C1 segment of cervical spinal cord (tissue), 14 donors: ENCODE results near the gene PDZRN3.
"Not testable (repeated sequence)": the region's sequence is repeated elsewhere in the genome, so short reads cannot be mapped to it uniquely, and the experiment has no call there.

ENCODE experiments used
- DNase-seq, 14 donors: peaks; one replicate each; lab custom pipeline; 2025; lab: John Stamatoyannopoulos, UW

The PDZRN3 gene

DNA sequence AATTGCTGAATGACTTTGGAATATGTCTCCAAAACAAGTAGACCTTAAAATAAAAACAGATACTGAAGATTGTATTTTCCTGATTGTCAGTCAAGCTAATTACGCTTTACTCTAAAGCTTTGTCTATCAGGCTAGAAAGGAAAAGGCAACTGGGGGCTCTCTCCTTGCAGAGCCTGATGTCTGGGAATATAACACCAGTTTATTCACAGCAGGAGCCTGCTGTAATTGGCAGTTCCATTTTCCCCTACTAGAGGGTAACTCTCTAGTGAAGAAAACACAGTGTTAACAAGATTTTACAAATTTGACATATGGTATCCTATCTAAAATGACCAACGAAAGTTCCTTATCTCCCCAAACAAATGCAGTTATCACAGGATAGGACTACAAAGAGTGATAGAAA, 158.8 kb downstream of the PDZRN3 start:
- no peak for DNase-seq

DNA sequence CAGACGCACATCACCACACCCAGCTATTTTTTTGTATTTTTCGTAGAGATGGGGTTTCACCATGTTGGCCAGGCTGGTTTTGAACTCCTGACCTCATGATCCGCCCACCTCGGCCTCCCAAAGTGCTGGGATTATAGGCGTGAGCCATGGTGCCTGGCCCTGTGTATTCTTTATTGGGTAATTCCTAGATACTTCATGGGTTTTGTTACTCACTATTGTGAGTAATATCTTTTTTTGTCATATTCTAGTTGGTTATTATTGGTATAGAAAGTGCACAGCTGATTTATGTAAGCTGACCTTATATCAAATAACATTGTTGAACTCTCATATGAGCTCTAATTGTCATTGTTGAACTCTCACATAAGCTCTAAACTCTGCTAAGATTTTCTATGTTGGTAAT, 160.6 kb downstream of the PDZRN3 start:
- DNase-seq = not testable (repeated sequence)

DNA sequence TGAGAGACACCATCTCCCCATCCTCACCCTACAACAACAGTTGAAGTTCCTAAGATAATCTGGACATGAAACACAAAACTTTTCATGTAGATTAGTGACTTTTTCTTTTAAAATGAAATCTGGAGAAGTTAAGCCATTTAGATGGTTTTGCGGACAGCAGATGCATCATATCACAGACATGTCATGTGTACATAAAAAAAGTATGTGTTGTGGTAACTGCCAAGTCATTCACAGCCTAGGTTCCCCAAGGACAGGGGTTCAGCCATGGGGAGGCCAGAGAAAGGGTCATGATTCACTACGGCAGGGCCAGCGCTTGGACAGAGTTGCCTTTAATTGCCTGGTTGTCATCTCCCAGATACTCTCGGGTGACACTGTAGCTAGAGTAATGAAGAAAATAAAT, 163.2 kb downstream of the PDZRN3 start:
- no peak for DNase-seq

DNA sequence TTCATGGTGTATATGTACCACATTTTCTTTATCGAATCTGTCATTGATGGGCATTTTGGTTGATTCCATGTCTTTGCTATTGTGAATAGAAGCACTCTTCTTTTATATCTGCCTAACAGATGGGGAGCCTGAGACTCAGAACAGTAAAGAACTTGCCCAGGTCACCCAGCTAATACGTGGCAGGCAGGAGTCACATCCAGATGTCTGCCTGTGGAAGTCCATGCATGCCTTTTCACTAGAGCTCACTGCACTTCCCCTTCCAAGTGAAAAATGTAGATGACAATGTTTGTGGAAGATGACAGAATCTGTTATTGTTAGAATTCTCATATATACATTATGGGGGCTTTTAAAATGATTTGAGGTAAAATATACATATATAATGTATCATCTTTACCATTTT, 165.0 kb downstream of the PDZRN3 start:
- no peak for DNase-seq

DNA sequence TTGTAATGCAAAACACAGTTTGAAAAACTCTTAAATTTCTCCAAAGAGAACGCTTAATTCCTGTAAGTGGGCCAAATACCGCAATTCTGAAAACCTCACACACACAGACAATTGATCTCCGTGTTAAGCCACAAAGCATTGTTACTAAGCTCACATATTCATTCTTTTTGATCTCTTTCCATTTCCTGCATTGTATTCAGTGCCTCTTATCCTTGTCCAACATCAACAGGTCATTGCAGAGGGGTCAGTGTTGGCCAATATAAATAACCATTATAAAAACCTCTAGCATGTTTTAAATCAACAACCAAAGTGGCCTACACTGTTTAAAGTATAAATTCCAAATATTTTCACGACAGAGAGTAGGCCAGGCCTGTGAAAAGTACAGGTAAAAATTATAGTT, 171.1 kb downstream of the PDZRN3 start:
- DNase-seq = no peak

DNA sequence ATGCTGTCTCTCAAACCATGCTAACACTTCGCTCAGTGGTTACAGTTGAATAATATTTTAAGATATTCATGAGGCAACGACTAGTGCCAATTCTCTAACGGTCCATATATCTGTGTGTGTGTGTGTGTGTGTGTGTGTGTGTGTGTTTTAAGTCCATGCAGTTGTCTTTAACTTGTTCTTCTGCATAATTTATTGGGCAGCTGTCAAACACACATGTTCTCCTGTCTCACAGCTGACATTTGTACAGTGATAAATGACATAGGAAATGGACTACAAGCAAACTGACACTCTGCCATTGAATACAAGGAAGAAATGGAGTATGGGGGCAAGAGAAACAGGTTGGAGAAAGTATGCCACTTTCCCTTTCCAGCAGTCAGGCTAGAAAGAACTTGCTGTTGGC, 172.0 kb downstream of the PDZRN3 start:
- DNase-seq = no peak

DNA sequence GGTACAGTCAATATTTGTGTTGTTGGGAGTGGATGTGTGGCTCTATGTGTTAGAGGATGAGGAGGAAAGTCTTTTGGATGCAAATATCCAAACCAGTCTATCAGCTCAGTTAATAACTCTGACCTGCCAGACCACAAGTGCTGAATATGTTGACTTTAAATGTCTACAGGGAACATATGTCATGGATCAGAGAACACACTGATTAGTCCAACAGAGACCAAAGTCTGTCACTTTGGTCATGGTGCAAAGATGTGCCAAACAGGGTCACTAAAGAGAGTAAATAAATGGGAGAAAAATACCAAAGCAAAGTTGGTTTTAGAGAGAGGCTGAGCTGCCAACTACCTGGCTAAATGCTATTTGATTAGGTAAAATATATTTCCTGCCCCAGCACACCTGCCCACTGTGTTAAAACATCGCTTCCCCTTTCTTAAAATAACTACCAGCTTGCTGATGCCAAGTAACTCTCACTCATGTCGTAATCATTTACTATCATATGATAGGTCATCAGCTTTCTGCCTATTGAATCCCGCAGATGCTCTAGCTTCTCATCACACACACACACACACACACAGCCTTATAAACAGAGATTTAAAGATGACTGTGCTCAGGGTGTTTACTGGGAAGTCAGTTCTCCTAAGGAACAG, 173.3 kb downstream of the PDZRN3 start:
- no peak for DNase-seq

DNA sequence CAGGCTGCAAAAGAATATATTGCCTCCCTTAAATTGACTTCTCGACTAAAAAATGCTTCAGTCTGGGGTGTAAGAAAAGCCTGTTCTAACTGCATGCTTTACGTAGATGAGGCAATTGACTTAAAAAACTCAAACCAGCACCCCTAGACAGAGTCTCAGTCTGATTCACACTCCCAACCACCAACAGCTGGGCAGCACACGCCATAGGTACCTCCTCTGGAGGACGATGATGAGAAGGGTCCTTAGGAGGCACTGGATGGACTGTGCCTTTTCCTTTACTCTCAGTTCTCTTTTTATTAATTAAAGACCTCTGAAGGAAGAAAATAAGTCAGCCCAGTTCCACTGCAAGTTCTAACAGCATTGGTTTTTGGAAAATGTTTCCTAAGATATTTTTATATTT, 175.0 kb downstream of the PDZRN3 start:
- DNase-seq = no peak

DNA sequence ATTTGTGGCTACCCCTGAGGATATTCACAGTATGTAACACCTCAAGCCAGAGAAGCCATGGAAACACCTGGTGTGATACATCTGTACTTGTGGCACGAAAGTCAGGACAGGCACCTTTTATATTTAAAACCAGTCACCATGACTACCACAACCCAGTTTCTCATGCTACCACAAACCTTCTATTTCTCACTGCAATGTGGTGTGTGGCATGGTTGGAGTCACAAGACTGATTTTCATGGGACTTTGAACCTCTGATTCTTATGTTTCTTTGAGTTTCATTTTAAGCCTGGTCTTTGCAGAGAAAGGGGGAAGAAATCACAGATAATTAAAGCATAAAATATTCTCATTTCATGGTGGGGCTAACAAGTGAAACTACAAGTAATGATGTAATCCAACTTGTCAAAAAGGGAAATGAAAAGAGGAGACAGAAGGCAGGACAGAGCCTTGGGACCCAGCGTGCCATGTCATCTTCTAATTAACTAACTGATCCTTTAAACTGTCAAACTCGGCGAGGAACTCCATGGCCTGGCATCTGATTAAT, 175.9 kb downstream of the PDZRN3 start:
- no peak for DNase-seq

DNA sequence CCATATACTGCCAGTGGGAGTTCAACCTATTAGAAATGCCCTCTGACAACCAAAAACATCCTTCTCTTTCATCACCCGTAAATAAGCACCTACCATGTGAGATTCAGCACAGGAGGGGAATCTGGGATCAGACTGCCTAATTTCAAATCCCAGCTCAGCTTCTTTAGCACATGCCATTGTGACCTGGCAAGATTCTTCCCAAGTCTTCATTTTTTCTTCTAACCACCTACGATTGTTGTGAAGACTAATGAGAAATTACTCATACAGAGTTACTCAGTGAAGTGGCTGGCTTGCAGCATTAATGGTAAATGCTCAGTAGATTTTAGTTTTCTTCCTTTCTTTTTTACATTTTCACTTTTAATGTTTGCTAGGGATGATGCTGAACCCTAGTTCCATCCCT, 176.7 kb downstream of the PDZRN3 start:
- no peak for DNase-seq

DNA sequence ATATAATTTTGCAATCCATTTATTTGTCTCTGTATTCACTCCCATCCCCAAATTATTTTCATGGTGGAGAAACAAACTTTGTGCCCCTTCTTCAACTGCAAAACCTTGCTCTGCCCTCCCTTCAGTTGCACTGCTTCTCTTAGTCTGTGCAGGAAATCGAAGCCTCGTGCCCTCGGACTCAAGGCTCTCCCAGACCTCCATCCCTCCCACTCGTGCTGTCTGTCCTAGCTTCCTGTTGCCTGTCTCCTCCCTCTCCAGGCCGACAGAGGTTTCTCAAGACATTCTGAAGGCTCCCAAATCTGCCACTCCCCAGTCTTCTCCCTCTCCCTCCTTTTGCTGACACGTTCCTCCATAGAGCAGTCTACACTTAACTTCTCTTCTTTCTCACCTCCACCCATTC, 177.6 kb downstream of the PDZRN3 start:
- DNase-seq = no peak

DNA sequence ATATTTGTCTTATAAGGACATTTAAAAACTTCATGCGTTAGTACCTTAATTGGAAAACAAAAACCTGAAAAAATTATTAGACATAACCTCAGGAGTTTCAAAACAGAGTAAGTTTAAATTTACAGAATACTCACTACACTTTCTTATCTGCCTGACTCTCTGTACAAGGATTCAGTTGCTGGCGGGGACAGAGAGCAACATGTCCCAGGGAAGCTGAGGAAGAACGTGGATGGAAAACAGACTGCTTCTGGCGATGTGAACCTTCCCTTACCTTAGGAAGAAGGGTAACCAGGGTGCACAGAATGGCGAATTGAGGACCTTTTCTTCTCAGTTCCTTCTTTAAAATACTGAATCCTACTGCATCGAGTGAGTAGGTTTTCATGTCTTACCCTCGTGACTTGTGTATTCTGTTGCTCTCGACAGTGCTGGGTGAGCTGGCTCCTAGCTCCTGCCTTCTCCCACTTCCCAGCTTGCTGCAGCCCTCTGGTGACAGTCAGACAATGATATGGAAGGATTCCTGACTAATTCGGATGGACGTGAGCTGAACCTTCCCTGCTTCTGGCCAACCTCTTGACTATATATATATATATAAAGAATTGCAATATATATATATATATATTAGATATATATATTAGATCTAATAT, 178.2 kb downstream of the PDZRN3 start:
- DNase-seq = no peak

DNA sequence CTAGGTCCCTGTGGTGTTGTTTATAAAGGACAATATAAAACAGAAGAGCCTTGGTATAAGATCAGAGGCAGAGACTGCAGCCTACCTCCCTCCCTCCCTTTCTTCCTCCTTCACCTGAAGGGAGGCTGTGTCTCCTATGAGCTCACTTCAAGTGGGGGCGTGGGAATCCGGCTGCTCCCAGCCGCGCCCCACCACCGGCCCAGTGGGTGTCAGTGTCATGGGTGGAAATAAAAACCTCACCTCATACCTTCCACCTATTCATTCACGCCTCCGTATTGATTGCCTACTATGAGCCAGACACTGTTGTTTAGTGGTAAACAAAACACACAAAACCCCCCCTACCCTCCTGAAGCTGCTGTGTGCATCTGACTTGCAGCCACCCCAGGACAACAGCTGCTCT, 181.9 kb downstream of the PDZRN3 start:
- no peak for DNase-seq

DNA sequence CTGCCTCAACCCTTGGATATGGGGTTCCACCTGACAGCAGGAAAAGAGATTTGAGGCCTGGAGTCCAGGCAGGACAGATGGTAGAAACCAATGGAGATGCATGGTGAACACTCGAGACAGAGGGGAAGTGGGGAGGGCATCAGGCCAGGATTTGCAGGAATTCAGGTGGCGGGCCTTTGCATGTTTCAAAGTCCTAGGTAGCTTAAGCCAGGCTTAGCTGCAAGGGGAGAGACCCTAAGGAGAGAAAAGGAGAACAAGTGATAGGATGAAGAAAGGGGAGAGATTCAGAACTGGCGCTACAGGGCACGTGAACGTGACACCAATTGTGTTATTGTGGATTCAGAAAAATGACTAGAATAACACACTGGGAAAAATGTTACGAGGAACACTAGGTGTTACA, 182.6 kb downstream of the PDZRN3 start:
- DNase-seq = no peak

DNA sequence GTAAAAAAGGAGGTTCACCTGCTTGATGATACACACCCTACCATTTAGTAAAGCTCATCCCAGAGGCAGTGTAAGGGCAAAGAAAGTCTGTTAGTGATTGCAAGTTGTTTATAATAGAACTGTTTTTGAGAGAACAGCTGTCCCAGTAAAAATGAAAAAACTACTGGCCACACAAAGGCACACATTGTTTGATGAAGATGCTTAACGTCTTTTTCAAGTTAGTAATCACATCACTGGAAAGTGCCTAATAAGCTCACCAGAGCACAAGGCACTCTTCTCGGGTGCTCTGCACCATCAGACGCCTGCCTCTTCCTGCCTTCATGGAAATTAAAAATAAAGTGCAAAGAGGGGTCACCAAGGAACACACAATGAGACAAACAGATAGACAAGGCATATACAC, 186.9 kb downstream of the PDZRN3 start:
- DNase-seq = no peak

DNA sequence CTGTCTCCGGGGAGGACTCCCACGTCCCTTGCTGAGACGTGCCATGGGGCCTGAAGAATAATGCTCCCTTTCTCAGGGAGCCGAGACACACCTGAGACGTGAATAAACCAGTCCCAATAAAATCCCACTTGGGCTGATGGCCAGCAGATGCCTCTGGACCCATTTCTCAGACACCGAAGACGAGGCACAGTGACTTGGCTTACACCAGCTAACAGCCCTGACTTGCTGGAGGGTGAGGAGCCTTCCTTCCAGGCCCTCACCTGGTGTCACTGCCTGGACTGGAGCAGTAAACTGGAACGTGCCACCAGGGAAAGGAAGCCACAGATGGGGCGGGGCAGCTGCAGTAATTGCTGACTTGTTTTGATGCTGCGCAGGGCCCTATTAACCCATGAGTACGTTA, 189.7 kb downstream of the PDZRN3 start:
- DNase-seq = no peak

DNA sequence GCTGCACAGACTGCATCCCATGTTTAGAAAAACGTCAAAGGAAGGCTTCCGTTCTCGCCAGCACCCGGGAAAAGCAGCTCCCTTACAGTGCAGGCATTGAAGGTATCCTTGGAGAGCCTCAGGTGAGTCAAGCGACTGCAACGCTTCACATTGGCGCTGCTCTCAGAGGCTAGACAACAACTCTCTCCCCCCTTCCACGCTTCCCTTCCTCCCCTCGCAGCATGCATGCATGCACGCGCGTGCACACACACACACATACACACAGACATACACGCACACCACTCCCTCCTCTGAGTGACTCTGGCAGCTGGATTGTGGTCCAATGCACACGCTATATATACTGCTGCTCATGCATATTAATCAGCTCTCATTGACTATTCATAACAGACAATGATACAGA, 191.1 kb downstream of the PDZRN3 start:
- DNase-seq = no peak

DNA sequence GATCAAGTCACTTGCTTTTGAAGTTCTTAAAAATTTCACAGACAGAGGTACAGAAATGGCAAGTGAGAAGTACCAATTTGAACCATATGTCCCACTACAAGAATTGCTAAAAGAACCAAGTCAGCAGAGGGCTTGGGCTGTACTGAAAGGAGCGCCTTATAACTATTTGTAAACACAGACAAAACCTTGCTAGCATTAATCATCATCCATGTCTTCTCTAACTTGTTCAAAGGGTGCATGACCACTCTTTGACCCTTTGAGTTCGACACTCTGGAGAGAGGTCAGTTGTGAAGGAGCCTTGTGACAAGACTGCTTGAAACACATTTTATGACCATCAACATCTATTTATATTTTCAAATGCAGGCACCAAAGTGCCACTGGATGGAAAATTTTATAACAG, 191.7 kb downstream of the PDZRN3 start:
- no peak for DNase-seq

DNA sequence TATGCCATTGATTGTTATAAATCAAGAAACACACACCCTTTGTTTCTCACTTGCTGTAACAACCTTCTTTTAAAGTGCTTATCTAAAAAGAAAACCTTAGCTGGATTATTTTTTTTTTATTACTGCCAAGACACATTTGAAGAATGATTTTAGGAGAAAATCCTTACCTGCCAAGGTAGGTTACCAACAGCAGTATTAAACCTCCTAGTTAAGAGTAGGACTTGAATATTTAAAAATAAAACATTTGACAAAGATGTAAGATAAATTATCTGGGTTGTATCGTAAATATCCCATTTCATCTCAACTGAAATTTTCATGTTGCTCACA, 192.1 kb downstream of the PDZRN3 start:
- no peak for DNase-seq

DNA sequence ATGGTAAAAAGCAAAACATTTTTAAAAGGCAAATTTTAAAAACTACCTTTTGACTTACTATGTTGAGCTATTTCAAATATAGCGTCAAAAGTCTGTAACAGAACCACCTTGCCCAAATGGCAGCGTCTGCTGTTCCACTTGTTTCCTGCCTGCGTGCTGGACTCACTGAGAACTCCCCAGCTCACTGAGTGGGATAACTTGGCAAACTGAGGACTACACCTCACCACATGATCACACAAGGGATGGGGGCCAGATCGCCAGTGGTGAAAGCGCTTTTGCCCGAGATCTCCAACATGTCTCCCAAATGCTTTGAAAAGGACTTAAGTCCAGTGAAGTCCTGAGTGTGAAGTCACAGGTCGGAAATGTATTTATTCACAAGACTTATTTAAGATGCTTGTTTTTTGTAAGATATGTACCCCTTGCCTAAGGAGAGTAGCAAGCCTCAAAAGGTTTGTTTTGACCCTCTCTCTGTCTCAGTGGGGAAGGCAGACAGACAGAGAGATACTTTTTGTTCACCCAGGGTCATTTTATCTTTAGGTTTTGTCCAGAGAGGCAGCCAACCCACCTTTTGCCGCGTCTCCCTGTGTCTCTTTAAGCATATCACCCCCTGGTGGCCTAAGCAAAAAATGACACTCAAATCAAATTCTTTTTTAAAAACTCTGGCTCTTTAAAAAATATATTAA, 192.6 kb downstream of the PDZRN3 start:
- DNase-seq = no peak

DNA sequence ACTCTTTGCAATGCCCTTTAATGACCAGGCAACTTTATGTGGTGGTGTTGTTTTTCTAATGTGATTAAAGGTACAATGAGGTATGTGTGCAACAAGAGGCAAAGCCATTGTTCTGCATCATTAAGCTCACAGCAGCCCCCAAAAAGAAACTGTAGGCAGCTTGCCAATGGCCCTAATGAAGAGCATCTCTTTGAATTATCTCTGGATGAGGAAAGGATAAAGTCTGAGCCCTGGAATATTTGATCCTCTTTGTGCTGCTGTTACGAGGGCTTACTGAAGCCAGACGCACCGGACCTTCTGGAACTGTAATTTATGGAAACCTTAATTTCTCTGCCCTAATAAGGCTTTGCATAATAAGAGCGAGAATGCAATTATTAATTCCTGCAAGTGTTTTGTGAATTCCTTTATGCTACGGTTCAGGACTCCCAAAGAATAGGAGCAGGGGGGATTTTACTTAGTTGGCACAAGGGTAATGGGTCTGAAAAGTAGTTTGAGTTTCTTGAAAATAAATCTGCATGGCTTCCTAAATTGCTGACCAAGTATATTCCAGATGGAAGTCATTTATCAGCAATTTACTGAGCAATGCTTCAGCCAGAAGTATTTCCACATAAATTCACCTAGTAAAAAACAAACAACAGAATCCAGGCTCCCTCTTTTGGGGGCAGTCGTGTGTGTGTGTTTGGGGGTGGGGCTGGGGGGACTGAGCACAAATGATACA, 193.4 kb downstream of the PDZRN3 start:
- no peak for DNase-seq

DNA sequence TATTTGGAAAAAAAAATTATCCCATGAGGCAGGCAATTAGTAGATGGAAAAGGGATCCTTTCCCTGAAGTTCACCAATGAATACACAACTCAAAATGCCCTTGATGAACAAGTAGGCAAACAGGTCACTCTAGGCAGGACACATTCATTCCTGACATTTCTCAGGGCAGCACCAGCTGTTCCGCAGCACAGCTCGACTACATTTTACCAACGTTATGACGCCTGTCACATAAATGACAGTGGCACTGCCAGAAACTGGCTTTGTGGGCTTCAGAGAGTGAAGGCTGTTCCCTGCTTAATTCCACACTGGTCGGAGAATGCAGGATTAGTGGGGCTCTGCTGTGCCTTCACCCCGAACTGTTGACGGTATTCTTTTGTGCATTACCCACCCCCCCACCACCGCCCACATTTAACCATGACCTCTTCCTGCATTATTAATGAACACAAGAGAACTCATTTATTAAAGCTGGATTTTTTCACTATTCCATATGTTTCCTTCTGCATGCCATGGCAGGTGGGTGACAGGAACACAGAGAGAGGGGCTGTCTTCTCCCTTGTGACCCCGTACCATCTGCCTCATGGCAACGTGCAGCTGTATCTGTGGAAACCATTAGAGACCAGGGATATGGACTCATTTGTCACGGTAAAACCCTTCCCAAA, 197.6 kb downstream of the PDZRN3 start:
- DNase-seq = no peak
